Measurements from ENCODE around the gene PAX8. TPM values are rescaled to one million over a fixed set of nuclear protein-coding genes. Genes with fewer than 3 reads are reported as not detected.

Gene PAX8
- total and polyA plus RNA-seq, 2 of the 13 experiments (the other 11 are each of a cell fraction or from before 2014, with no cell fraction given) = 1.5 to 8.8 TPM

GRCh38 chr2:113180131-113180946, 98.4 kb downstream of the PAX8 start (continued):
- TF ChIP-seq, protein P1, sequence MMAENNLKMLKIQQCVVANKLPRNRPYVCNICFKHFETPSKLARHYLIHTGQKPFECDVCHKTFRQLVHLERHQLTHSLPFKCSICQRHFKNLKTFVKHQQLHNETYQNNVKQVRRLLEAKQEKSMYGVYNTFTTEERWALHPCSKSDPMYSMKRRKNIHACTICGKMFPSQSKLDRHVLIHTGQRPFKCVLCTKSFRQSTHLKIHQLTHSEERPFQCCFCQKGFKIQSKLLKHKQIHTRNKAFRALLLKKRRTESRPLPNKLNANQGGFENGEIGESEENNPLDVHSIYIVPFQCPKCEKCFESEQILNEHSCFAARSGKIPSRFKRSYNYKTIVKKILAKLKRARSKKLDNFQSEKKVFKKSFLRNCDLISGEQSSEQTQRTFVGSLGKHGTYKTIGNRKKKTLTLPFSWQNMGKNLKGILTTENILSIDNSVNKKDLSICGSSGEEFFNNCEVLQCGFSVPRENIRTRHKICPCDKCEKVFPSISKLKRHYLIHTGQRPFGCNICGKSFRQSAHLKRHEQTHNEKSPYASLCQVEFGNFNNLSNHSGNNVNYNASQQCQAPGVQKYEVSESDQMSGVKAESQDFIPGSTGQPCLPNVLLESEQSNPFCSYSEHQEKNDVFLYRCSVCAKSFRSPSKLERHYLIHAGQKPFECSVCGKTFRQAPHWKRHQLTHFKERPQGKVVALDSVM (CRISPR knock-in tag; IDR thresholded peaks at IDR 0.05) = peak; percentile 42; the same call in 1 of the 2 replicates
- TF ChIP-seq WIZ (CRISPR knock-in tag; IDR thresholded peaks at IDR 0.05) (peak; percentile 44; the same call in 1 of the 2 replicates), TCF12 (IDR thresholded peaks at IDR 0.05) (no peak), TCF12 (CRISPR knock-in tag; IDR thresholded peaks at IDR 0.05) (peak; percentile 4; the same call in 1 of the 2 replicates), ZNF772 (CRISPR knock-in tag; IDR thresholded peaks at IDR 0.05) (peak; percentile 88), ZBTB1 (CRISPR knock-in tag; IDR thresholded peaks at IDR 0.05; ENCODE audit: borderline replicate concordance) (no peak), SP1 (IDR thresholded peaks at IDR 0.05) (no peak), SP1 (CRISPR knock-in tag; IDR thresholded peaks at IDR 0.05) (0 out of 2 replicates have a peak, but pooled peaks have one; percentile 34), NR2C2 (CRISPR knock-in tag; IDR thresholded peaks at IDR 0.05; ENCODE audit: borderline replicate concordance) (no peak), ZNF792 (CRISPR knock-in tag; IDR thresholded peaks at IDR 0.05) (no peak; the same call in 1 of the 2 replicates), ZNF451 (CRISPR knock-in tag; IDR thresholded peaks at IDR 0.05) (peak; percentile 68; the same call in 1 of the 2 replicates), ZFP90 (CRISPR knock-in tag; IDR thresholded peaks at IDR 0.05; ENCODE audit: borderline replicate concordance) (peak; percentile 47; the same call in 1 of the 2 replicates), ZNF160 (CRISPR knock-in tag; IDR thresholded peaks at IDR 0.05) (peak; percentile 56; the same call in 1 of the 2 replicates), PHF21A (CRISPR knock-in tag; IDR thresholded peaks at IDR 0.05) (peak; percentile 79), ZNF556 (CRISPR knock-in tag; IDR thresholded peaks at IDR 0.05; ENCODE audit: borderline replicate concordance) (peak; percentile 39; the same call in 1 of the 2 replicates), SMARCC2 (IDR thresholded peaks at IDR 0.05) (0 out of 2 replicates have a peak, but pooled peaks have one; percentile 14), ZNF354B (CRISPR knock-in tag; IDR thresholded peaks at IDR 0.05) (peak; percentile 58; the same call in 1 of the 2 replicates), CBX2 (IDR thresholded peaks at IDR 0.05; ENCODE audit: low read depth, low read length) (no peak), CBX2 (CRISPR knock-in tag; IDR thresholded peaks at IDR 0.05; ENCODE audit: low read depth) (no peak), NPAS2 (CRISPR knock-in tag; IDR thresholded peaks at IDR 0.05; ENCODE audit: borderline replicate concordance) (no peak), ZNF746 (CRISPR knock-in tag; IDR thresholded peaks at IDR 0.05) (0 out of 2 replicates have a peak, but pooled peaks have one; percentile 48), HINFP (CRISPR knock-in tag; IDR thresholded peaks at IDR 0.05; ENCODE audit: low read depth) (0 out of 2 replicates have a peak, but pooled peaks have one; percentile 65)
- TF ChIP-seq, protein P2, sequence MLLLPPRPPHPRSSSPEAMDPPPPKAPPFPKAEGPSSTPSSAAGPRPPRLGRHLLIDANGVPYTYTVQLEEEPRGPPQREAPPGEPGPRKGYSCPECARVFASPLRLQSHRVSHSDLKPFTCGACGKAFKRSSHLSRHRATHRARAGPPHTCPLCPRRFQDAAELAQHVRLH (CRISPR knock-in tag; IDR thresholded peaks at IDR 0.05; ENCODE audit: borderline replicate concordance, low read depth) = peak; percentile 83; the same call in 1 of the 2 replicates
- TF ChIP-seq, protein P3, sequence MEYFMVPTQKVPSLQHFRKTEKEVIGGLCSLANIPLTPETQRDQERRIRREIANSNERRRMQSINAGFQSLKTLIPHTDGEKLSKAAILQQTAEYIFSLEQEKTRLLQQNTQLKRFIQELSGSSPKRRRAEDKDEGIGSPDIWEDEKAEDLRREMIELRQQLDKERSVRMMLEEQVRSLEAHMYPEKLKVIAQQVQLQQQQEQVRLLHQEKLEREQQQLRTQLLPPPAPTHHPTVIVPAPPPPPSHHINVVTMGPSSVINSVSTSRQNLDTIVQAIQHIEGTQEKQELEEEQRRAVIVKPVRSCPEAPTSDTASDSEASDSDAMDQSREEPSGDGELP (IDR thresholded peaks at IDR 0.05; ENCODE audit: borderline replicate concordance, low read depth) = peak; percentile 97
- TF ChIP-seq, protein P4, sequence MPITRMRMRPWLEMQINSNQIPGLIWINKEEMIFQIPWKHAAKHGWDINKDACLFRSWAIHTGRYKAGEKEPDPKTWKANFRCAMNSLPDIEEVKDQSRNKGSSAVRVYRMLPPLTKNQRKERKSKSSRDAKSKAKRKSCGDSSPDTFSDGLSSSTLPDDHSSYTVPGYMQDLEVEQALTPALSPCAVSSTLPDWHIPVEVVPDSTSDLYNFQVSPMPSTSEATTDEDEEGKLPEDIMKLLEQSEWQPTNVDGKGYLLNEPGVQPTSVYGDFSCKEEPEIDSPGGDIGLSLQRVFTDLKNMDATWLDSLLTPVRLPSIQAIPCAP (CRISPR knock-in tag; IDR thresholded peaks at IDR 0.05; ENCODE audit: low read depth) = no peak
